CD14-positive monocyte (primary cell): ENCODE measurements around the gene PDCD7. TPM values are rescaled to one million over a fixed set of nuclear protein-coding genes. Genes with fewer than 3 reads are reported as not detected.
A peak's percentile ranks its signal among the peaks of the same experiment; 100 is the strongest.

Experiments used
- DNase-seq, 3 donors: peaks; one replicate each; pipeline ENCODE4 v3.0.0-alpha.2; 2011 to 2022
- H2AFZ ChIP-seq: 2 replicates; pipeline ENCODE4 v1.6.0; 2012; ENCODE audit warnings: mild to moderate bottlenecking, low read depth, low read length, inconsistent platforms; ENCODE audit not compliant: insufficient read depth, poor library complexity, severe bottlenecking
- H3K27ac ChIP-seq, 2 donors: 1 replicate in 1 of 2; 2 replicates in 1 of 2; pipeline ENCODE4 v1.5.1; 2012 to 2013; ENCODE audit warnings: low read length in 2 of 2, control low read depth in 1 of 2, inconsistent platforms in 1 of 2, low read depth in 1 of 2, mild to moderate bottlenecking in 1 of 2
- H3K27me3 ChIP-seq, 2 donors: one replicate each; pipeline versions ENCODE4 v1.6.0 to v1.6.1; 2011 to 2013; ENCODE audit warnings: low read length in 2 of 2; ENCODE audit not compliant: control insufficient read depth in 2 of 2, insufficient read depth in 2 of 2
- H3K36me3 ChIP-seq, 2 donors: replicated peaks in 1 of 2; 1 replicate in 1 of 2; 2 replicates in 1 of 2; pipeline versions ENCODE4 v1.5.1 to v1.6.1; 2012 to 2013; ENCODE audit warnings: low read length in 2 of 2, control low read depth in 1 of 2, inconsistent platforms in 1 of 2, mild to moderate bottlenecking in 1 of 2; ENCODE audit not compliant: insufficient read depth in 2 of 2, control insufficient read depth in 1 of 2
- H3K4me1 ChIP-seq, 2 donors: 1 replicate in 1 of 2; 2 replicates in 1 of 2; pipeline versions ENCODE4 v1.5.1 to v1.6.1; 2012 to 2013; ENCODE audit warnings: low read length in 2 of 2, control low read depth in 1 of 2, inconsistent platforms in 1 of 2, mild to moderate bottlenecking in 1 of 2, moderate library complexity in 1 of 2; ENCODE audit not compliant: insufficient read depth in 2 of 2, control insufficient read depth in 1 of 2
- H3K4me2 ChIP-seq: replicated peaks from 2 replicates; pipeline ENCODE3; 2012; ENCODE audit warnings: low read length, moderate library complexity, mild to moderate bottlenecking; ENCODE audit not compliant: poor library complexity, severe bottlenecking; ENCODE audit errors: extremely low read depth
- H3K4me3 ChIP-seq, 3 experiments: fragments of 200-600 bp in 1 of 3; sonication (generic) in 1 of 3; replicated peaks in 1 of 3; 1 replicate in 2 of 3; 2 replicates in 1 of 3; pipeline ENCODE4 v1.5.1; 2011 to 2013; ENCODE audit warnings: low read length in 3 of 3, mild to moderate bottlenecking in 3 of 3, control low read depth in 2 of 3, low read depth in 2 of 3, inconsistent platforms in 1 of 3, moderate library complexity in 1 of 3
- H3K79me2 ChIP-seq: 2 replicates; pipeline ENCODE4 v1.6.0; 2012; ENCODE audit warnings: mild to moderate bottlenecking, control low read depth, inconsistent platforms, low read length, moderate library complexity; ENCODE audit not compliant: insufficient read depth
- H3K9ac ChIP-seq: 2 replicates; pipeline ENCODE4 v1.6.0; 2017; ENCODE audit warnings: low read length, mild to moderate bottlenecking; ENCODE audit not compliant: insufficient read depth, poor library complexity, severe bottlenecking
- H3K9me3 ChIP-seq, 2 donors: replicated peaks in 1 of 2; 1 replicate in 1 of 2; 2 replicates in 1 of 2; pipeline versions ENCODE4 v1.5.1 to v1.6.1; 2012 to 2013; ENCODE audit warnings: low read length in 2 of 2, control low read depth in 1 of 2; ENCODE audit not compliant: control insufficient read depth in 1 of 2, insufficient read depth in 1 of 2
- H4K20me1 ChIP-seq: 2 replicates; pipeline ENCODE4 v1.6.0; 2012; ENCODE audit warnings: mild to moderate bottlenecking, low read length, control low read depth, moderate library complexity; ENCODE audit not compliant: insufficient read depth
- H3K27ac Mint-ChIP-seq, 7 donors: one replicate each; pipeline ENCODE4 v1.8.0; 2020; ENCODE audit warnings: mild to moderate bottlenecking in 7 of 7, mixed read lengths in 7 of 7, moderate library complexity in 6 of 7, inconsistent platforms in 2 of 7
- H3K27me3 Mint-ChIP-seq, 3 donors: one replicate each; pipeline ENCODE4 v1.8.0; 2021 to 2022; ENCODE audit warnings: low read depth in 3 of 3, mild to moderate bottlenecking in 3 of 3, mixed read lengths in 3 of 3, moderate library complexity in 3 of 3, inconsistent platforms in 1 of 3
- H3K36me3 Mint-ChIP-seq, 2 donors: one replicate each; pipeline ENCODE4 v1.8.0; 2020; ENCODE audit warnings: mixed read lengths in 2 of 2, inconsistent platforms in 1 of 2, mild to moderate bottlenecking in 1 of 2
- H3K4me1 Mint-ChIP-seq: one replicate; pipeline ENCODE4 v1.8.0; 2020; ENCODE audit warnings: mild to moderate bottlenecking, mixed read lengths
- H3K4me3 Mint-ChIP-seq, 2 donors: one replicate each; pipeline ENCODE4 v1.8.0; 2020; ENCODE audit warnings: mild to moderate bottlenecking in 2 of 2, mixed read lengths in 2 of 2, moderate library complexity in 1 of 2
- H3K9me3 Mint-ChIP-seq, 7 donors: one replicate each; pipeline ENCODE4 v1.8.0; 2020 to 2022; ENCODE audit warnings: mixed read lengths in 7 of 7, mild to moderate bottlenecking in 6 of 7, moderate library complexity in 6 of 7, inconsistent platforms in 2 of 7
- CTCF ChIP-seq: fragments of 200-600 bp; IDR thresholded peaks from one replicate; pipeline ENCODE4 v1.8.0; 2022; ENCODE audit warnings: antibody characterized with exemption, mild to moderate bottlenecking
- WGBS: methylation state at CpG from one replicate; pipeline ENCODE4 v1.1.5; 2013; ENCODE audit warnings: missing lambda C conversion rate; ENCODE audit not compliant: insufficient coverage; 5-methylcytosine and 5-hydroxymethylcytosine counted together
- intact Hi-C, 2 donors: fragments of 100-400 bp; cut with micrococcal nuclease; formaldehyde crosslinking; loops; one replicate each; pipeline versions ENCODE4 v1.15.0 to v1.15.1; 2023
- polyA plus RNA-seq, 3 donors: library from polyadenylated mRNA; depleted of rRNA in 1 of 3; unstranded in 2 of 3; stranded (reverse) in 1 of 3; fragments of 300-500 nt in 2 of 3; fragments of >200 nt in 1 of 3; fragmentation: Illumina TruSeq in 2 of 3; gene quantifications; 1 replicate in 2 of 3; 2 replicates in 1 of 3; pipeline ENCODE4 v1.2.3, GENCODE V29; 2012 to 2021

PDCD7 gene
- polyA plus RNA-seq, 3 donors: 3.1 to 6.9 (median 4.7) TPM

DNA sequence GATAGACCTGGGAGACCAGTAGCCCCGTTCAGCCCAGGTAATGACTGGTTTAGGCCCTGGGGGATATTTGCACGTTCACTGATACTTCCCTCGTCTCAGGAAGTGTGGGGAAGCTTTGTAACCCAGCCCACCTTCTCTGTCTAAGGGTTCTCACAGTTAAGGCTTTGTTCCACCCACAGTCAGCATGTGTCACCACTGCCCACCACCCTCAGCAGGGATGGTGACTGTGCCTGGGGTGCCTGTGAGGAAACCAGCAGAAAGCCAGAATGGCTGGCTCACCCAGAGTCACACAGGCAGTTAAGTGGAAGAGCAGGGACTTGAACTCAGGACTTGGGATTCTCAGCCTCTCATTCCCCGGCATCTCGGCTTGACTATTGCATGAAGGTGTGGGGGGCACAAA is 51.9 kb downstream of the PDCD7 start:
- H3K4me2 ChIP-seq: no peak overlapping the region
- WGBS: 69% methylated on average over 5 of the region's 5 CpGs
- TF ChIP-seq CTCF: no peak
- no peaks in the 10 kb centered on the region for H4K20me1 ChIP-seq
- H3K27me3 Mint-ChIP-seq: peaks cover 35 to 76% (median 38%) of the 10 kb centered on the region in 3 donors
- H3K27me3 ChIP-seq: peaks cover 5 to 32% of the 10 kb centered on the region in 2 donors
- no peak overlapping the region for H3K9ac ChIP-seq
- H3K4me3 Mint-ChIP-seq: no peak overlapping the region
- peaks cover 0 to 7% of the 10 kb centered on the region in 2 donors for H3K9me3 ChIP-seq
- H3K27ac Mint-ChIP-seq: peak overlapping the region in 1 of 7 donors; percentile 47
- no peak overlapping the region for H2AFZ ChIP-seq
- intact Hi-C loops: loop anchor here in 1 of 2 donors (10.0 kb wide), 1 partner anchor 347 kb away; no protein-coding TSS in a partner anchor
- H3K36me3 ChIP-seq: no peaks in the 10 kb centered on the region
- DNase-seq: no peak
- peaks cover 4 to 6% of the 10 kb centered on the region in 2 donors for H3K4me1 ChIP-seq
- H3K4me1 Mint-ChIP-seq: peaks cover 12% of the 10 kb centered on the region
- no peak overlapping the region for H3K27ac ChIP-seq
- H3K9me3 Mint-ChIP-seq: peaks cover 0 to 7% (median 3%) of the 10 kb centered on the region in 7 donors
- H3K36me3 Mint-ChIP-seq: no peaks in the 10 kb centered on the region
- H3K79me2 ChIP-seq: no peaks in the 10 kb centered on the region
- no peak overlapping the region for H3K4me3 ChIP-seq

GRCh38 chr15:65081270-65081669 is 52.3 kb downstream of the PDCD7 start:
- intact Hi-C loops: loop anchor here in 1 of 2 donors (10.0 kb wide), 1 partner anchor 346 kb away; no protein-coding TSS in a partner anchor
- Histone ChIP-seq H3K36me3 (no peaks in the 10 kb centered on the region), H4K20me1 (no peaks in the 10 kb centered on the region), H3K4me3 (no peak overlapping the region), H3K4me2 (no peak overlapping the region), H3K9me3 (peaks cover 0 to 7% of the 10 kb centered on the region in 2 donors), H3K27ac (no peak overlapping the region), H3K4me1 (peaks cover 4 to 6% of the 10 kb centered on the region in 2 donors), H3K9ac (no peak overlapping the region), H3K79me2 (no peaks in the 10 kb centered on the region), H3K27me3 (peaks cover 5 to 37% of the 10 kb centered on the region in 2 donors), H2AFZ (no peak overlapping the region)
- no peak overlapping the region for H3K4me3 Mint-ChIP-seq
- DNase-seq: no peak
- H3K9me3 Mint-ChIP-seq: peaks cover 0 to 7% (median 5%) of the 10 kb centered on the region in 7 donors
- H3K27ac Mint-ChIP-seq: no peak overlapping the region
- H3K4me1 Mint-ChIP-seq: peaks cover 12% of the 10 kb centered on the region
- peaks cover 0 to 3% of the 10 kb centered on the region in 2 donors for H3K36me3 Mint-ChIP-seq
- TF ChIP-seq CTCF: no peak
- WGBS: 93% methylated on average over 5 of the region's 6 CpGs
- peaks cover 38 to 76% (median 41%) of the 10 kb centered on the region in 3 donors for H3K27me3 Mint-ChIP-seq
